ENCODE measurements around the gene IDH3G.

- TF ChIP-seq POLR2A (IDR thresholded peaks at IDR 0.05), result no peak
- TF ChIP-seq CTCF (IDR thresholded peaks at IDR 0.05), result no peak
- TF ChIP-seq POLR2AphosphoS5 (IDR thresholded peaks at IDR 0.05; ENCODE audit: insufficient read depth in 1 of 2, low read depth in 1 of 2), result peak in 1 of 2 donors; percentile 6
Measured at GRCh38 chrX:153779891-153780677, 14.1 kb downstream of the IDH3G start.
